HG03175 (cell line): ENCODE data around the gene MYB.
"Not testable (repeated sequence)": the region's sequence is repeated elsewhere in the genome, so short reads cannot be mapped to it uniquely, and the experiment has no call there.

Experiments used
- ATAC-seq: cut with Tn5 transposase; IDR thresholded peaks from one replicate; pipeline ENCODE4 v1.9.1; 2021; ENCODE audit warnings: mild to moderate bottlenecking, moderate library complexity; ENCODE audit not compliant: unreplicated experiment

The MYB gene

GRCh38 chr6:135163440-135163738 is 17.7 kb upstream of the MYB start:
- ATAC-seq, result peak; percentile 48

- ATAC-seq, result not testable (repeated sequence)
These were observed 16.7 kb upstream of the MYB start for GRCh38 chr6:135164387-135164786.

- no peak for ATAC-seq
These were observed 16.1 kb upstream of the MYB start for GRCh38 chr6:135165031-135165430.

GRCh38 chr6:135166515-135166914 is 14.6 kb upstream of the MYB start:
- ATAC-seq, result no peak

GRCh38 chr6:135167617-135168016 is 13.5 kb upstream of the MYB start:
- no peak for ATAC-seq

- ATAC-seq, result no peak
These were observed 12.3 kb upstream of the MYB start for GRCh38 chr6:135168766-135169165.

GRCh38 chr6:135170238-135170637 is 10.9 kb upstream of the MYB start:
- no peak for ATAC-seq

GRCh38 chr6:135170849-135171248 is 10.3 kb upstream of the MYB start:
- ATAC-seq, result no peak

GRCh38 chr6:135173242-135173988 is 7.7 kb upstream of the MYB start:
- no peak for ATAC-seq

- no peak for ATAC-seq
These were observed 7.1 kb upstream of the MYB start for GRCh38 chr6:135173989-135174484.

- ATAC-seq, result no peak
These were observed 5.0 kb upstream of the MYB start for GRCh38 chr6:135176058-135176457.

GRCh38 chr6:135176464-135176863 is 4.6 kb upstream of the MYB start:
- ATAC-seq, result no peak

- ATAC-seq, result no peak
These were observed 1.7 kb upstream of the MYB start for GRCh38 chr6:135179372-135179771.

- no peak for ATAC-seq
These were observed 1.1 kb upstream of the MYB start for GRCh38 chr6:135179920-135180541.

- no peak for ATAC-seq
These were observed 394 bp downstream of the MYB start for GRCh38 chr6:135181333-135182070.

GRCh38 chr6:135182071-135183001 is 1.2 kb downstream of the MYB start:
- peak; percentile 13 for ATAC-seq

- peak; percentile 58 for ATAC-seq
These were observed 2.0 kb downstream of the MYB start for GRCh38 chr6:135183002-135183531.

GRCh38 chr6:135183532-135184440 is 2.7 kb downstream of the MYB start:
- peak; percentile 34 for ATAC-seq

- ATAC-seq, result no peak
These were observed 4.4 kb downstream of the MYB start for GRCh38 chr6:135185483-135185882.

- ATAC-seq, result no peak
These were observed 5.1 kb downstream of the MYB start for GRCh38 chr6:135186255-135186654.
